ENCODE data around the gene LPXN.

The LPXN gene

DNA sequence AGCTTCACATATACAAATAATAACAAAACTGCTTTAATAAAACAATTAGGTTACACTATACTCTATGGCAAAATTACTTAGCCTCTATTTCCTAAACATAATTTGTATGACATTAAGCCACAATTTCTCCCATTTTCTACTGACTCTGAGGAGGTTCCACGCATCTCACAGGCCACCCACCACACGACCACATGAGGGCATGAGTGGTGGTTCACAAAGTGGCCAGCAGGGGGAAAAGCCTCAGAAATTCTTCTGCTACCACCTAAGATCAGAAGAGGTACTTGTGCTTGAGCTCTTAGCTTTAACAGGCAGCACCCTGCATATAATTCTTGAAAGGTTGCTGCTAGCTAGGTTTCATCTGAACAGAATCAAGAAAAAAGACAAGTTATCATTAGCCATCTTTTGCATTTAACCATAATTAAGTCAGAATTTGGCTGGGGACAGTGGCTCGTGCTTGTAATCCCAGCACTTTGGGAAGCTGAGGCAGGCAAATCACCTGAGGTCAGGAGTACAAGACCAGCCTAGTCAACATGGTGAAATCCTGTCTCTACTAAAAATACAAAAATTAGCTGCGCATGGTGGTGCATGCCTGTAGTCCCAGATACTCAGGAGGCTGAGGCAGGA, 7.7 kb downstream of the LPXN start:
- no peak for TF ChIP-seq POLR2A (IDR thresholded peaks at IDR 0.05; ENCODE audit: low read depth, low read length)
- DNase-seq (ENCODE audit: insufficient read length, low spot score) (peak; percentile 7), FAIRE-seq (peak; percentile 64)

DNA sequence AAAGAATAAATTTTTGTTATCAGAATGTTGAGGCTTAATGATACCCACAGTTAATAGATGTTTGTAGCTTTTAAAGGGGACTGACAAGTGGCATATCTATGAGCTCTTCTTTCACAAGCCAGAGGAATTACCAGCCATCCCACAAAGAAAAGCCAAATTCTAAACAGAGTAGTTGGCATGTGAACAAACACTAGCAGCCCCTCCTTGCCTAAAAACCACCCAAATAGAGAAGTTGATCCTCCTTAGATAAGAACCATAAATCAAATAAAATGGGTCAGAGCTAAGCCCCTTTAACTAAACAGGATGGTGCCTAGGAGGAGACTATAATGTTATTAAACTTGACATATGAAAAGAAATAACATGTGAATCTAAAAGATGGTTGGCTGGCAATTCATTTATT, 11.4 kb downstream of the LPXN start:
- TF ChIP-seq POLR2A (IDR thresholded peaks at IDR 0.05; ENCODE audit: low read depth, low read length), result no peak
- DNase-seq (ENCODE audit: insufficient read length, low spot score) (no peak), FAIRE-seq (no peak)

DNA sequence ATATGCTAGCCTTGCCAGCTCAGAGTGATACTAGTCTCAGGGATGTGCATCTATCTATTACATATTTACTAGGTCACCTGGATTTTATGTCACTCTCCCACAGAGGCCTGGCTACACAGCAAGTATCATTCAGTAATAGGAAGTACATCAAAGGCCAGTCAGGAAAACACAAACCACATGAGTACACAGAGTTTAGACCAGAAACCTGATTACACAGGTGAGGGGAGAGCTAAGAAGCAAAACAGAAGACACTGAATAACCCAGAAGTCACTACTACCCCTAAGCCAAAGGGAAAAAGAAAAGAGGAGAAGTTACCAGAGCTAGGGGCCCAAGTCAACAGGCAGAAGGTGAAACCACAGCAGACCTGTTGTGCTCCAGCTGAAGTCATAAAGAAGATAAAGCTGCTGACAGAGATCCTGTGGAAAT, 13.3 kb downstream of the LPXN start:
- FAIRE-seq, result no peak
- TF ChIP-seq POLR2A (IDR thresholded peaks at IDR 0.05; ENCODE audit: low read depth, low read length), result no peak

DNA sequence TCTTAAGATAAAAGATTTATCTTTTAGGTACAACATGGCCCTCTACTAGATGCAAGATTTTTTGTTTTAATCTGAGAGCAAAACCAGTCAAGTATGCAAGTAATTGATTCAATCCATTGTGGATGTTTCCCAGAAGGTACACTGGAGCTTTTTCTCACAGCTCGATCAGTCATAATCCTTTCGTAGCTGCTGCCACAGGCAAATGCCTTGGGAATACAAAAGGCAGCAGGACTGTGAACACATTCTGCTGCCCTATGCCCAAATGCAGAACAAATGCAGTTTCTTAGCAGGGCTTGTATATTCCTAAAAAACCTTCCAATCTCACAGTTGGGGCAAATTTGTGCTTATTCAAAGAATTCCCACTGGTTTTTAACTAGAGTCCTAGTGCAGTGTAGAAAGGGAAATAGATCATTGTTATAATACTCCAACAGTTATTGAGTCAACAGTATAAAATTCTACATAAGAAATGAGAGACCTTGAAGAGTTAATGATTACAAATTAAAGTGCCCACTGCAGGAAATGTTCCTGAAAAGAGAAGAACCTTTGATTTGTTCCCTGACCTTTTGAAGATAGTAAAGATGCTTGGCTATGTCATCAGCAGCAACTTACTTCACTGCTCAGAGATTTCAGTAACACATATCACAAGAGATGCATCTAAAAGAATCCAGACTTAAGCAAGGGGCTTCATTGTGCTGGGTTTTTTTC, 14.1 kb downstream of the LPXN start:
- FAIRE-seq (no peak), DNase-seq (ENCODE audit: insufficient read length, low spot score) (no peak)
- no peak for TF ChIP-seq POLR2A (IDR thresholded peaks at IDR 0.05; ENCODE audit: low read depth, low read length)

More for the DNA sequence above, 13.3 kb downstream of the LPXN start:
- DNase-seq (ENCODE audit: insufficient read length, low spot score), result no peak

DNA sequence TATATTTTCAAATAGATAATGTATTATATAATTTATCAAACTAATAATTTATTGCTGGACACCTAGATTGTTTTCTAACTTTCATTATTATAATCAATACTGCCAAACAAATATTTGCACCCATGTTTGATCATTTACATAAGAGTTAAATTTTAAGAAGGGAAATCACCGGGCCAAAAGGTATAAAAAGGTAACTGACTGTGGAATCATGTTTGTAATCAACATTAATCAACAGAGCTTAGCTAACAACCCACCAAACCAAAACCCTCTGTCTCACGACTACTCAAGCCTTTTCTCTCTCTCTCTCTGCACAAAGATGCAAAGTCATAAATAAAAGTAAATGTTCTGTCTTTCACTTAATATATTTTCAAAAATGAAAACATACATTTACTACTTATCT, 14.8 kb downstream of the LPXN start:
- no peak for DNase-seq (ENCODE audit: insufficient read length, low spot score)
- no peak for FAIRE-seq
- TF ChIP-seq POLR2A (IDR thresholded peaks at IDR 0.05; ENCODE audit: low read depth, low read length), result no peak

DNA sequence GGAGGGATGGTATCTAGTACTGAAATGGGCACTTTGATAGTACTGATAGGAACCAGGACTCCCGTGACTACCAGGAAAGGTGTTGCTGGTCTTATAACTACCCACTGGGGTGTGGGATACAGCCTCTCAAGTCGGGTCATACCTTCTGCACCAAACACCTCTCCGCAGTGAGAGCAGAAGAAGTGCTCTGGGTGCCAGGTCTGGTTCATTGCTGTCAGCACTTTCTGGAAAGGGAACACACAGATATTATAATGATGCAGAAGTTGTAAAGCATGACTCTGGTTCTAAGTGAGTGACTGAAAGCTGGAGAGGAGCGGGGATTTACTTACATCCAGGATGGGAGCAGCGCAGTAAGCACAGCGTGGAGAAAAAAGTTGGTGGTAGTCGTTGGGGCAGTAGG, 26.0 kb downstream of the LPXN start:
- no peak for FAIRE-seq
- no peak for TF ChIP-seq POLR2A (IDR thresholded peaks at IDR 0.05; ENCODE audit: low read depth, low read length)
- DNase-seq (ENCODE audit: insufficient read length, low spot score), result no peak

DNA sequence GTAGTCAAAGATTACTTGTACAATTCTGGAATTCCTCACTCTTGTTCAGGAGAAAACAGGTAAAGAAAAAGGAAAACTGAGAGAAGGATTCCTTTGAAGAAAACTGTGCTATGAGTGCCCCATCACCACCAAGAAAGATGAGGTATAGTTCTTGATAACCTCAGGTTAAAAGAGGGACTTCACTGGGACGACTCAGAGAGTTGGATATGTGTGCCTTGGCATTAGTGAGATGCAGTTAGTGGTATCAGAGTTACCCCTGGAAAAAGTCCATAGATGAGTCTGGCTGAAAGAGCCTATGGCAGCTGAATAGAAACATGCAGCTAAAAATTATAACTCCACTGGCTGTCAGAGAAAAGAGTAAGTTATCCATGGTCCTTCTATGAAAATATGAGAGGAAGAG, 28.8 kb downstream of the LPXN start:
- no peak for FAIRE-seq
- no peak for DNase-seq (ENCODE audit: insufficient read length, low spot score)
- TF ChIP-seq POLR2A (IDR thresholded peaks at IDR 0.05; ENCODE audit: low read depth, low read length), result no peak

DNA sequence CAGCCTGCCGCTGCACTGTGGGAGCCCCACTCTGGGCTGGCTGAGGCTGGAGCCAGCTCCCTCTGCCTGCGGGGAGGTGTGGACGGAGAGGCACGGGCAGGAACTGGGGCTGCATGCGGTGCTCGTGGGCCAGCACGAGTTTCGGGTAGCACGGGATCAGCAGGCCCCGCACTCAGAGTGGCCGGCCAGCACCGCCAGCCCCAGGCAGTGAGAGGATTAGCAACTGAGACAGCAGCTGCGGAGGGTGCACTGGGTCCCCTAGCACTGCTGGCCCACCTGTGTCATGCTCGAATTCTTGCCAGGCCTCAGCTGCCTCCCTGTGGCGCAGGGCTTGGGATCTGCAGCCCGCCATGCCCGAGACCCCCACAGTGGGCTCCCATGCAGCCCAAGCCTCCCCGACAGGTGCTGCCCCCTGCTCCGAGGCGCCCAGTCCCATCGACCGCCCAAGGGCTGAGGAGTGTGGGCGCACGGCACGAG, 43.8 kb downstream of the LPXN start:
- no peak for TF ChIP-seq POLR2A (IDR thresholded peaks at IDR 0.05; ENCODE audit: low read depth, low read length)
- DNase-seq (ENCODE audit: insufficient read length, low spot score) (no peak), FAIRE-seq (no peak)

DNA sequence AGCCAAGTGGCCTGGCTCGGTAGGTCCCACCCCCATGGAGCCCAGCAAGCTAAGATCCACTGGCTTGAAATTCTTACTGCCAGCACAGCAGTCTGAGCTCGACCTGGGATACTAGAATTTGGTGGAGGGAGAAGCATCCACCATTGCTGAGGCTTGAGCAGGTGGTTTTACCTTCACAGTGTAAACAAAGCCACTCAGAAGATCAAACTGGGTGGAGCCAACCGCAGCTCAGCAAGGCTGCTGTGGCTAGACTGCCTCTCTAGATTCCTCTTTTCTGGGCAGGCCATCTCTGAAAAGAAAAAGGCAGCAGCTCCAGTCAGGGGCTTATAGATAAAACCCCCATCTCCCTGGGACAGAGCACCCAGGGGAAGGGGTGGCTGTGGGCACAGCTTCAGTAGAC, 45.4 kb downstream of the LPXN start:
- FAIRE-seq, result no peak

DNA sequence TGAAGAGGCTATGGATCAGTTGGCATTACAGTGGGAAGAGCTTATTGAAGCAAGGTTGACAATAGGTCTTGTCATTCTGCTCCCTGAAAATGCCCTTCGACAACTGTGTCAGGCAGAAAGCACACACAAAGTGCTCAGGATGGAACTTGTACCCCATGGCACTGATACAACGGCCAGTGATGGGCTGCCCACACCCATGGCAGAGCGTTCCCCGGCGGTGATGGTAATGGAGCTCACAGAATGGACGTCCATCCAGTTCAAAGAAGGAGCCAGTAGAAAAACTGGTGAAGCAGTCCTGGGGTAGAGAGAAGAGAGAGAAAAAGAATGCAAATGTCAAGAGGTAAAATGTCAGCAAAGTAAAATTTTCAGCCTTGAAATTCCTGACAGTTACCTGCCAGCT, 48.2 kb downstream of the LPXN start:
- no peak for DNase-seq (ENCODE audit: insufficient read length, low spot score)
- TF ChIP-seq POLR2A (IDR thresholded peaks at IDR 0.05; ENCODE audit: low read depth, low read length), result no peak
- FAIRE-seq, result no peak

More for the DNA sequence above, 45.4 kb downstream of the LPXN start:
- no peak for TF ChIP-seq POLR2A (IDR thresholded peaks at IDR 0.05; ENCODE audit: low read depth, low read length)
- no peak for DNase-seq (ENCODE audit: insufficient read length, low spot score)

DNA sequence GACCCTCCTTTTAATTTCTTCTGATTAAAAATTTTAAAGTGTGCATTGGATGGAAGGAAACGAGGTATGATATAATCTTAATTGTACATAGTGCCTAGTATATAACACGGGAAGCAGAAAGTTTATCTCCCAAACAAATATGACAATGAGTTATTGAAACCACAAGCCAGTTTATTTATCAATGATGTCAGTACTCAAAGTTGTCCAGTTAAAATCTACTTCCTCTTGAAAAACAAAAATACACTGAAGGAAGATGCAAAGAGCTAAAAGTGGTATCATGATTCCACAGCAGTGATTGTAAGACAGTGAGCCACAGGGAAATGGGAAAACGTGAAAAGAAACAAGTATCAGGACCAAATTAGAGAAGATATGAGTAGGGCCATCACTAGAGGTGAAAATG, 48.9 kb downstream of the LPXN start:
- TF ChIP-seq POLR2A (IDR thresholded peaks at IDR 0.05; ENCODE audit: low read depth, low read length), result no peak
- FAIRE-seq (no peak), DNase-seq (ENCODE audit: insufficient read length, low spot score) (no peak)

DNA sequence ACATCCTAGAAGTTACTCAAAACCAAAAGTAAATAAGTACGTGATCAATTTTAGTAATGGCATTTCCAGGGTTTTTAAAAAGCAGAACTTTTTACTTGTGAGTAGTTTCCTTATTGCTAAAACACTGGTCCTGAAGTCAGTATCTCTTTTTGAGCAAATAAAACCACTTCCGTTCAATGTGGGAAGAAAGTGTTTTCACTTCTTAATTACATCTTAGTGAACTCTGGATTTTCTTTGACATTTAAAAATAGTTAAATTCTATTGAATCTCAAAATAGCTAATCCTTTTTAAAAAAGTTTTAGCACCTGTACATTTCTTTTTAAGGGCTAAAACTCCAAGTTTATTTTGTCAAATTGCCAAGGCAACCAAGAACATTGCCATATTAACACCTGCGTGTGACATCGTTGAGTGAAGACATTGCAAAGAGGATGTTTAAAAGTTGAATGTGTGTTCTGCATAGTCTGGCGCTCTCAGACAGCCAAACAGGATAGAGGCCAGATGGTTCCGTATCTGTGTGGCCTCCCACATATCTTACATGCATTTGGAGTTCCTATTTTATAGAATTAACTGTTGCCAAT, 50.5 kb downstream of the LPXN start:
- FAIRE-seq (no peak), DNase-seq (ENCODE audit: insufficient read length, low spot score) (no peak)
- TF ChIP-seq POLR2A (IDR thresholded peaks at IDR 0.05; ENCODE audit: low read depth, low read length), result no peak

DNA sequence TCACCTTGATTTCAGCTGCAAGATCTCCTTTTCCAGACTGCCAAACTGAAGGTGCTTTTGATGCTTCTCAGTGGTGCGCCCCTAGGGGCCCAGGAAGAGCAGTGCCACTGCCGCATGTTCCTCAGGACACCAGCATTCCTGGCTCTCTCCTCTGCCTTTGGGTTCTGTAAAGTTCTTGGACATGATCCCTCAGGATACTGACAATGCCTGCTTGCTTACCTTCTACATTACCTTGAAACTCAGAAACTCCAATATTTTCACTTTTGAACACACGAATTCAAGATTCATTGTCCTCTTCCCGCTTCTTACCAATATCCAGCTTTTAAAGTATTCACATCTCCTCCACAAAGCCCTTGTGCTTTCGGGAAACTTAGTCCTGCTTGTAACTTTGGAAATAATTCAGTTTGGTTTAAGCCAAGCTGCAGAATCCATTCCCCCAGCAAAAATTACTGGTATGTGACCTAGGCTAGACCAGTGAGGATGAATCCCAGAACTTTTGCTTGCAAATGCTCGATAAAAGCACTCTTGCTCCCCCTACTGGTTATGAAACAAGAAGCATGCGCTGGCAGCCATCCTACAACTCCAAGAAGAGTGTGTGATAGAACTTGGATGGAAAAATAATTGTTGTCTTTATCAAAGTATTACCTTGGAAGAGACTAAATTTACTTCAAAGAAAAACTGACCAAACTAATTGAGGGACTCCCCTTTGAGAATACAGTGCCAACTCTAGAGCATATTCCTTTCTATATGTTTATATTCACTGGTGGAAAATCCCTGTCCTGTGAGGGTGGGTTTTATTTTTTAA, 51.2 kb downstream of the LPXN start:
- TF ChIP-seq POLR2A (IDR thresholded peaks at IDR 0.05; ENCODE audit: low read depth, low read length), result no peak
- FAIRE-seq (peak; percentile 88), DNase-seq (ENCODE audit: insufficient read length, low spot score) (peak; percentile 38)

DNA sequence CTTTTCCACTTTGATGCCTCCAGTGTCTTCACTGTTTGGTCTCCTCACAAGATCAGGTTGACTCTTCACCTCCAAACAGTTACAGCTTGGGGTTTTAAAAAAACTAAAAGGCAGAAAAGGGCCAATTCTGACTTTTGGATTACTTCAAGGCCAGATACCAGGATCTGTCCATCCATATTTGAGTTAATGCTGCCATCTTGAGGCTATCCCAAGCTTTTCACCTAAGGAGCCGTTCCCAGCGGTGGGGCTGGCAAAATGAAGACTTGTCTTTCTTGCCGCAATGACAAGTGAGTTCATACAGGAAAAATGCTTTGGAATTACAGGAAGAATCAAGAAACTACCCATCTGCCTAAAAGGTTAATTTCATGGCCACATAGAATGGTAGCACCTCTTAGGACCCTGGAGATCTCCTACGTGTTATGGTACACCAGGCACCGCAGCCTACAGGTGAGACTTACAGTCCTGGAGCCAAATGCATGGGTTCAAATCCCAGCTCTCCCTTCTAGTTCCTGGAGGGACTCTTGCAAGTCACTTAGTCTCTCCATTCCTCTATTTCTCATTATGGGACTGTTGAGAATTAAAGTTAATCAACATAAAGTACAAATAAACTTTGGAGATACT, 61.8 kb downstream of the LPXN start:
- no peak for TF ChIP-seq POLR2A (IDR thresholded peaks at IDR 0.05; ENCODE audit: low read depth, low read length)
- DNase-seq (ENCODE audit: insufficient read length, low spot score) (peak; percentile 10), FAIRE-seq (peak; percentile 80)
